HepG2 (cell line): ENCODE data around the gene TFEB. TPM values are rescaled to one million over a fixed set of nuclear protein-coding genes. Genes with fewer than 3 reads are reported as not detected.
A peak's percentile ranks its signal among the peaks of the same experiment; 100 is the strongest.

Experiments used
- CCDC6 ChIP-seq: sonication (generic); formaldehyde crosslinking; IDR thresholded peaks from 2 replicates; pipeline ENCODE4 v1.8.1; 2022; ENCODE audit warnings: mild to moderate bottlenecking, missing genetic modification reagents, moderate library complexity
- DR1 ChIP-seq: sonication (generic); formaldehyde crosslinking; IDR thresholded peaks from 2 replicates; pipeline ENCODE4 v1.8.0; 2021; ENCODE audit warnings: mild to moderate bottlenecking, missing genetic modification reagents, inconsistent platforms
- HES4 ChIP-seq: sonication (generic); formaldehyde crosslinking; IDR thresholded peaks from 2 replicates; pipeline ENCODE4 v1.9.0; 2021; ENCODE audit warnings: mild to moderate bottlenecking, missing genetic modification reagents, borderline replicate concordance
- HHEX ChIP-seq: IDR thresholded peaks from 2 replicates; pipeline ENCODE4 v1.6.1; 2016; ENCODE audit warnings: control low read depth
- HMGA1 ChIP-seq: sonication (generic); formaldehyde crosslinking; conservative IDR thresholded peaks from 2 replicates; pipeline ENCODE4 v1.4.0; 2020; ENCODE audit warnings: missing genetic modification reagents
- KDM2A ChIP-seq: sonication (generic); formaldehyde crosslinking; IDR thresholded peaks from 2 replicates; pipeline ENCODE4 v1.4.0; 2020; ENCODE audit warnings: low read depth, missing genetic modification reagents, borderline replicate concordance
- KDM5B ChIP-seq: sonication (generic); formaldehyde crosslinking; IDR thresholded peaks from 2 replicates; pipeline ENCODE4 v1.4.0; 2020; ENCODE audit warnings: missing genetic modification reagents, mild to moderate bottlenecking, borderline replicate concordance
- KLF6 ChIP-seq: IDR thresholded peaks from 2 replicates; pipeline ENCODE4 v1.8.0; 2016; ENCODE audit warnings: missing biosample characterization, missing genetic modification reagents
- NFE2L1 ChIP-seq: sonication (generic); formaldehyde crosslinking; IDR thresholded peaks from 2 replicates; pipeline ENCODE4 v1.4.0; 2020; ENCODE audit warnings: missing genetic modification reagents, mild to moderate bottlenecking, borderline replicate concordance
- PHF5A ChIP-seq: IDR thresholded peaks from one replicate; pipeline ENCODE4 v1.6.1; 2018; ENCODE audit warnings: low read depth, missing genetic modification reagents; ENCODE audit not compliant: unreplicated experiment
- REL ChIP-seq: sonication (generic); formaldehyde crosslinking; conservative IDR thresholded peaks from 2 replicates; pipeline ENCODE4 v1.8.0; 2022; ENCODE audit warnings: mild to moderate bottlenecking, missing genetic modification reagents, moderate library complexity
- SMC3 ChIP-seq: IDR thresholded peaks from 2 replicates; pipeline ENCODE4 v1.6.1; 2011; ENCODE audit warnings: low read length, improper control_type of control experiment
- SNAI1 ChIP-seq: sonication (generic); formaldehyde crosslinking; IDR thresholded peaks from 2 replicates; pipeline ENCODE4 v1.5.0; 2020; ENCODE audit warnings: mild to moderate bottlenecking, missing genetic modification reagents, borderline replicate concordance
- TARDBP ChIP-seq: sonication (generic); formaldehyde crosslinking; IDR thresholded peaks from 2 replicates; pipeline ENCODE4 v1.8.0; 2022; ENCODE audit warnings: mild to moderate bottlenecking, missing genetic modification reagents
- TBL1XR1 ChIP-seq: fragments of 150-350 bp; IDR thresholded peaks from 2 replicates; pipeline ENCODE4 v1.6.1; 2014; ENCODE audit warnings: borderline replicate concordance, low read length; ENCODE audit not compliant: partially characterized antibody
- TBX3 ChIP-seq: fragments of 450-650 bp; IDR thresholded peaks from 2 replicates; pipeline ENCODE4 v1.6.1; 2017; ENCODE audit warnings: antibody characterized with exemption, mild to moderate bottlenecking, inconsistent platforms, borderline replicate concordance
- ZBTB8A ChIP-seq: sonication (generic); formaldehyde crosslinking; IDR thresholded peaks from 2 replicates; pipeline ENCODE4 v1.4.0; 2020; ENCODE audit warnings: mild to moderate bottlenecking, low read depth, missing genetic modification reagents, borderline replicate concordance
- ZNF253 ChIP-seq: sonication (generic); formaldehyde crosslinking; IDR thresholded peaks from 2 replicates; pipeline ENCODE4 v1.8.0; 2022; ENCODE audit warnings: mild to moderate bottlenecking, missing genetic modification reagents, borderline replicate concordance
- ZNF724P ChIP-seq: sonication (generic); formaldehyde crosslinking; IDR thresholded peaks from 2 replicates; pipeline ENCODE4 v1.8.0; 2022; ENCODE audit warnings: missing genetic modification reagents, borderline replicate concordance
- polyA plus RNA-seq, 8 experiments: library from polyadenylated mRNA; depleted of rRNA in 3 of 8; stranded (reverse) in 7 of 8; unstranded in 1 of 8; fragments of >200 nt; fragmentation: Illumina TruSeq in 4 of 8; extraction: Trizol in 4 of 8; gene quantifications; 2 replicates each; pipeline versions ENCODE4 v1.2.1 to v1.2.3, GENCODE V29; 2011 to 2016; ENCODE audit warnings: low read depth in 4 of 8, missing spikeins in 1 of 8, mixed read lengths in 1 of 8; ENCODE audit not compliant: insufficient read depth in 1 of 8
- total RNA-seq, 5 experiments: library from RNA; depleted of rRNA; stranded (reverse); fragments of >200 nt; fragmentation: Illumina TruSeq; extraction: Trizol; gene quantifications; 2 replicates each; pipeline ENCODE4 v1.2.3, GENCODE V29; 2016; ENCODE audit warnings: low read depth in 1 of 5
- TF ChIP-seq, protein P1 (sequence below): sonication (generic); formaldehyde crosslinking; IDR thresholded peaks from 2 replicates; pipeline ENCODE4 v1.5.0; 2020; ENCODE audit warnings: mild to moderate bottlenecking, low read depth, missing genetic modification reagents, borderline replicate concordance
- TF ChIP-seq, protein P2 (sequence below): sonication (generic); formaldehyde crosslinking; IDR thresholded peaks from 2 replicates; pipeline ENCODE4 v1.4.0; 2020; ENCODE audit warnings: low read depth, missing genetic modification reagents
- TF ChIP-seq, protein P3 (sequence below): sonication (generic); formaldehyde crosslinking; IDR thresholded peaks from 2 replicates; pipeline ENCODE4 v1.8.1; 2022; ENCODE audit warnings: mild to moderate bottlenecking, missing genetic modification reagents
- TF ChIP-seq, protein P4 (sequence below): sonication (generic); formaldehyde crosslinking; IDR thresholded peaks from 2 replicates; pipeline ENCODE4 v1.5.0; 2020; ENCODE audit warnings: missing genetic modification reagents

The TFEB gene
- total and polyA plus RNA-seq, 2 of the 13 experiments (the other 11 are each of a cell fraction or from before 2014, with no cell fraction given), result 13.3 to 18.7 TPM

DNA sequence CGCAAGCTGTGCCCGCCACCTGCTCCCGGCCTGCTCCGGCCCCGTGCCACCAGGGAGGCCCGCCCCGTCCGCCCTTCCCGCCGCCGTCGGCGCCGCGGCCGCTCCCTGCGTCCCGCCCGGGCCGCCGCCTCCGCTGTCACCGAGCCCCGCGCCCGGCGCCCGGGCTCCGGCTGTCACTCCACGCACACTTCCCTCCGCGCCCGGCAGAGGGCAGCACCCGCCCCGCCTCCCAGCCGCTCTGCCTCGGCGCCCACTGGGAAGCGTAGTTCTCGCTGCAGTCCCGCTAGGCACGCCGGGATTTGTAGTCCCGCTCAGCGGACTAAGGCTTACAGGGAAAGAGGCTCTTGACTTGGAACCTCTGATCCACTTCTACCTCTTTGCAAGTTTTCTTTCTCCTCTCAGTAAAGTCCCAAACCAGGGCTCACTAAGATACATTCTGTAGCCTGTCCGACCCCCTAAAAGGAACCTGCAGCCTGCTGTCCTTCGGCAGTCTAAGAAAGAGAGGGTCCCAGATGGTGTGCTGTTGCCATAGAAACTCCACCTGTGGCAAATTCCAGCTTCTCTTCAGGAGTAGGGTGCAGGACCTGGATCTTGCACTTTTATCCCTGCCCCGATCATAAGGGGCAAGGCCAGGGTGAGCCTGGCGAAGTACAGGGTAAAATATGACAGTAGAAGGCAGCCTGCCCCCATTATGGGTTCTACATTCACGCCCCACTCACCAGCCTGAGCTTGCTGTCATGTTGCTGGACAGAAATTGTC lies at the start of gene TFEB (continued):
- TF ChIP-seq REL (CRISPR knock-in tag), result no peak
- TF ChIP-seq ZNF253 (CRISPR knock-in tag), result no peak
- no peak for TF ChIP-seq CCDC6 (CRISPR knock-in tag)
- TF ChIP-seq HMGA1, result no peak
- TF ChIP-seq HES4 (CRISPR knock-in tag), result no peak
- peak; percentile 97 for TF ChIP-seq KDM2A (CRISPR knock-in tag)
- peak; percentile 51 for TF ChIP-seq PHF5A (CRISPR knock-in tag)
- TF ChIP-seq TBX3, result no peak
- TF ChIP-seq TARDBP (CRISPR knock-in tag), result peak; percentile 92; the same call in 1 of the 2 replicates
- TF ChIP-seq, protein P1, sequence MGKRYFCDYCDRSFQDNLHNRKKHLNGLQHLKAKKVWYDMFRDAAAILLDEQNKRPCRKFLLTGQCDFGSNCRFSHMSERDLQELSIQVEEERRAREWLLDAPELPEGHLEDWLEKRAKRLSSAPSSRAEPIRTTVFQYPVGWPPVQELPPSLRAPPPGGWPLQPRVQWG (CRISPR knock-in tag), result no peak
- TF ChIP-seq ZNF724P, result no peak; the same call in 1 of the 2 replicates
- TF ChIP-seq KDM5B (CRISPR knock-in tag), result no peak; the same call in 1 of the 2 replicates
- TF ChIP-seq KLF6 (CRISPR knock-in tag), result peak; percentile 75; the same call in 1 of the 2 replicates
- TF ChIP-seq, protein P2, sequence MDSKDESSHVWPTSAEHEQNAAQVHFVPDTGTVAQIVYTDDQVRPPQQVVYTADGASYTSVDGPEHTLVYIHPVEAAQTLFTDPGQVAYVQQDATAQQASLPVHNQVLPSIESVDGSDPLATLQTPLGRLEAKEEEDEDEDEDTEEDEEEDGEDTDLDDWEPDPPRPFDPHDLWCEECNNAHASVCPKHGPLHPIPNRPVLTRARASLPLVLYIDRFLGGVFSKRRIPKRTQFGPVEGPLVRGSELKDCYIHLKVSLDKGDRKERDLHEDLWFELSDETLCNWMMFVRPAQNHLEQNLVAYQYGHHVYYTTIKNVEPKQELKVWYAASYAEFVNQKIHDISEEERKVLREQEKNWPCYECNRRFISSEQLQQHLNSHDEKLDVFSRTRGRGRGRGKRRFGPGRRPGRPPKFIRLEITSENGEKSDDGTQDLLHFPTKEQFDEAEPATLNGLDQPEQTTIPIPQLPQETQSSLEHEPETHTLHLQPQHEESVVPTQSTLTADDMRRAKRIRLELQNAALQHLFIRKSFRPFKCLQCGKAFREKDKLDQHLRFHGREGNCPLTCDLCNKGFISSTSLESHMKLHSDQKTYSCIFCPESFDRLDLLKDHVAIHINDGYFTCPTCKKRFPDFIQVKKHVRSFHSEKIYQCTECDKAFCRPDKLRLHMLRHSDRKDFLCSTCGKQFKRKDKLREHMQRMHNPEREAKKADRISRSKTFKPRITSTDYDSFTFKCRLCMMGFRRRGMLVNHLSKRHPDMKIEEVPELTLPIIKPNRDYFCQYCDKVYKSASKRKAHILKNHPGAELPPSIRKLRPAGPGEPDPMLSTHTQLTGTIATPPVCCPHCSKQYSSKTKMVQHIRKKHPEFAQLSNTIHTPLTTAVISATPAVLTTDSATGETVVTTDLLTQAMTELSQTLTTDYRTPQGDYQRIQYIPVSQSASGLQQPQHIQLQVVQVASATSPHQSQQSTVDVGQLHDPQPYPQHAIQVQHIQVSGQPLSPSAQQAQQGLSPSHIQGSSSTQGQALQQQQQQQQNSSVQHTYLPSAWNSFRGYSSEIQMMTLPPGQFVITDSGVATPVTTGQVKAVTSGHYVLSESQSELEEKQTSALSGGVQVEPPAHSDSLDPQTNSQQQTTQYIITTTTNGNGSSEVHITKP, result peak; percentile 57
- TF ChIP-seq, protein P3, sequence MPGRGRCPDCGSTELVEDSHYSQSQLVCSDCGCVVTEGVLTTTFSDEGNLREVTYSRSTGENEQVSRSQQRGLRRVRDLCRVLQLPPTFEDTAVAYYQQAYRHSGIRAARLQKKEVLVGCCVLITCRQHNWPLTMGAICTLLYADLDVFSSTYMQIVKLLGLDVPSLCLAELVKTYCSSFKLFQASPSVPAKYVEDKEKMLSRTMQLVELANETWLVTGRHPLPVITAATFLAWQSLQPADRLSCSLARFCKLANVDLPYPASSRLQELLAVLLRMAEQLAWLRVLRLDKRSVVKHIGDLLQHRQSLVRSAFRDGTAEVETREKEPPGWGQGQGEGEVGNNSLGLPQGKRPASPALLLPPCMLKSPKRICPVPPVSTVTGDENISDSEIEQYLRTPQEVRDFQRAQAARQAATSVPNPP (CRISPR knock-in tag), result no peak
- TF ChIP-seq HHEX (CRISPR knock-in tag), result no peak
- TF ChIP-seq TBL1XR1, result peak; percentile 79
- TF ChIP-seq, protein P4, sequence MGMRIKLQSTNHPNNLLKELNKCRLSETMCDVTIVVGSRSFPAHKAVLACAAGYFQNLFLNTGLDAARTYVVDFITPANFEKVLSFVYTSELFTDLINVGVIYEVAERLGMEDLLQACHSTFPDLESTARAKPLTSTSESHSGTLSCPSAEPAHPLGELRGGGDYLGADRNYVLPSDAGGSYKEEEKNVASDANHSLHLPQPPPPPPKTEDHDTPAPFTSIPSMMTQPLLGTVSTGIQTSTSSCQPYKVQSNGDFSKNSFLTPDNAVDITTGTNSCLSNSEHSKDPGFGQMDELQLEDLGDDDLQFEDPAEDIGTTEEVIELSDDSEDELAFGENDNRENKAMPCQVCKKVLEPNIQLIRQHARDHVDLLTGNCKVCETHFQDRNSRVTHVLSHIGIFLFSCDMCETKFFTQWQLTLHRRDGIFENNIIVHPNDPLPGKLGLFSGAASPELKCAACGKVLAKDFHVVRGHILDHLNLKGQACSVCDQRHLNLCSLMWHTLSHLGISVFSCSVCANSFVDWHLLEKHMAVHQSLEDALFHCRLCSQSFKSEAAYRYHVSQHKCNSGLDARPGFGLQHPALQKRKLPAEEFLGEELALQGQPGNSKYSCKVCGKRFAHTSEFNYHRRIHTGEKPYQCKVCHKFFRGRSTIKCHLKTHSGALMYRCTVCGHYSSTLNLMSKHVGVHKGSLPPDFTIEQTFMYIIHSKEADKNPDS (CRISPR knock-in tag), result no peak
- TF ChIP-seq ZBTB8A (CRISPR knock-in tag), result 0 out of 2 replicates have a peak, but pooled peaks have one; percentile 55
- TF ChIP-seq SMC3, result peak; percentile 49
- no peak for TF ChIP-seq SNAI1
- TF ChIP-seq NFE2L1 (CRISPR knock-in tag), result no peak
- TF ChIP-seq DR1 (CRISPR knock-in tag), result no peak
